SK-N-SH treated with all-trans-retinoic acid at 6 μM for 48 hours (cell line): Measurements from ENCODE around the gene MVB12B.
A peak's percentile ranks its signal among the peaks of the same experiment; 100 is the strongest.

ENCODE experiments used
- ATAC-seq: fragments of 200-7000 bp; cut with Tn5 transposase; 3 replicates; pipeline ENCODE4 v1.9.1; 2020; ENCODE audit warnings: mild to moderate bottlenecking, moderate library complexity
- ARNTL ChIP-seq: fragments of 450-650 bp; formaldehyde crosslinking; IDR thresholded peaks from 2 replicates; pipeline ENCODE4 v1.5.0; 2020; ENCODE audit warnings: low read depth, mild to moderate bottlenecking, moderate library complexity, borderline replicate concordance
- BACH2 ChIP-seq: fragments of 250-450 bp; sonication (Bioruptor Pico); IDR thresholded peaks from 2 replicates; pipeline ENCODE4 v1.9.0; 2021; ENCODE audit warnings: mild to moderate bottlenecking, borderline replicate concordance
- CREB5 ChIP-seq: fragments of 250-450 bp; sonication (Bioruptor Pico); IDR thresholded peaks from 2 replicates; pipeline ENCODE4 v1.5.1; 2020; ENCODE audit warnings: low read depth, mild to moderate bottlenecking, moderate library complexity
- CSDC2 ChIP-seq: fragments of 250-450 bp; sonication (Bioruptor Pico); IDR thresholded peaks from 2 replicates; pipeline ENCODE4 v1.5.0; 2020; ENCODE audit warnings: mild to moderate bottlenecking, moderate library complexity
- CSRNP3 ChIP-seq: fragments of 250-450 bp; sonication (Bioruptor Pico); IDR thresholded peaks from 2 replicates; pipeline ENCODE4 v1.5.1; 2021; ENCODE audit warnings: mild to moderate bottlenecking, moderate library complexity
- ESRRG ChIP-seq: fragments of 250-450 bp; sonication (Bioruptor Pico); IDR thresholded peaks from 2 replicates; pipeline ENCODE4 v1.6.1; 2021; ENCODE audit warnings: mild to moderate bottlenecking
- GLIS3 ChIP-seq: fragments of 250-450 bp; sonication (Bioruptor Pico); IDR thresholded peaks from 2 replicates; pipeline ENCODE4 v1.5.0; 2020; ENCODE audit warnings: mild to moderate bottlenecking, moderate library complexity
- ISL1 ChIP-seq: fragments of 250-450 bp; sonication (Bioruptor Pico); IDR thresholded peaks from 2 replicates; pipeline ENCODE4 v2.1.2; 2022; ENCODE audit warnings: mild to moderate bottlenecking, moderate library complexity
- OSR1 ChIP-seq: fragments of 250-450 bp; sonication (Bioruptor Pico); IDR thresholded peaks from 2 replicates; pipeline ENCODE4 v1.8.0; 2022; ENCODE audit warnings: moderate library complexity, mild to moderate bottlenecking, inconsistent platforms
- PATZ1 ChIP-seq: fragments of 250-450 bp; sonication (Bioruptor Pico); IDR thresholded peaks from 2 replicates; pipeline ENCODE4 v1.8.0; 2020; ENCODE audit warnings: mild to moderate bottlenecking, moderate library complexity, borderline replicate concordance
- POU6F1 ChIP-seq: fragments of 250-450 bp; sonication (Bioruptor Pico); IDR thresholded peaks from 2 replicates; pipeline ENCODE4 v1.8.0; 2021; ENCODE audit warnings: low read depth, mild to moderate bottlenecking, moderate library complexity, borderline replicate concordance
- PPARA ChIP-seq: fragments of 250-450 bp; sonication (Bioruptor Pico); IDR thresholded peaks from 2 replicates; pipeline ENCODE4 v1.5.0; 2020; ENCODE audit warnings: mild to moderate bottlenecking, borderline replicate concordance
- RARB ChIP-seq: fragments of 250-450 bp; sonication (Bioruptor Pico); IDR thresholded peaks from 2 replicates; pipeline ENCODE4 v1.8.0; 2021; ENCODE audit warnings: mild to moderate bottlenecking, moderate library complexity
- SNAI2 ChIP-seq: fragments of 250-450 bp; sonication (Bioruptor Pico); IDR thresholded peaks from 2 replicates; pipeline ENCODE4 v1.5.0; 2020; ENCODE audit warnings: mild to moderate bottlenecking, moderate library complexity
- TCF4 ChIP-seq: fragments of 250-450 bp; sonication (Bioruptor Pico); IDR thresholded peaks from 2 replicates; pipeline ENCODE4 v1.8.0; 2021; ENCODE audit warnings: mild to moderate bottlenecking, moderate library complexity, borderline replicate concordance
- TOX ChIP-seq: fragments of 250-450 bp; sonication (Bioruptor Pico); IDR thresholded peaks from 2 replicates; pipeline ENCODE4 v1.8.0; 2021; ENCODE audit warnings: mild to moderate bottlenecking, moderate library complexity, borderline replicate concordance
- TSHZ2 ChIP-seq: fragments of 250-450 bp; sonication (Bioruptor Pico); IDR thresholded peaks from 2 replicates; pipeline ENCODE4 v1.5.0; 2020; ENCODE audit warnings: mild to moderate bottlenecking, moderate library complexity
- ZC3H10 ChIP-seq: fragments of 250-450 bp; sonication (Bioruptor Pico); IDR thresholded peaks from 2 replicates; pipeline ENCODE4 v1.5.1; 2021; ENCODE audit warnings: mild to moderate bottlenecking, moderate library complexity
- ZFP3 ChIP-seq: fragments of 250-450 bp; sonication (Bioruptor Pico); IDR thresholded peaks from 2 replicates; pipeline ENCODE4 v1.5.0; 2020; ENCODE audit warnings: mild to moderate bottlenecking, moderate library complexity
- ZFP30 ChIP-seq: fragments of 450-650 bp; formaldehyde crosslinking; IDR thresholded peaks from 2 replicates; pipeline ENCODE4 v1.5.0; 2022; ENCODE audit warnings: mild to moderate bottlenecking, moderate library complexity
- ZNF565 ChIP-seq: fragments of 450-650 bp; formaldehyde crosslinking; conservative IDR thresholded peaks from 2 replicates; pipeline ENCODE4 v1.5.0; 2020; ENCODE audit warnings: low read depth, mild to moderate bottlenecking, moderate library complexity
- ZNF70 ChIP-seq: fragments of 450-650 bp; formaldehyde crosslinking; IDR thresholded peaks from 2 replicates; pipeline ENCODE4 v1.5.0; 2020; ENCODE audit warnings: mild to moderate bottlenecking, moderate library complexity
- ZNF8 ChIP-seq: fragments of 450-650 bp; formaldehyde crosslinking; IDR thresholded peaks from 2 replicates; pipeline ENCODE4 v1.5.0; 2020; ENCODE audit warnings: mild to moderate bottlenecking, moderate library complexity

The MVB12B gene

GRCh38 chr9:126372716-126373115 is 46.1 kb downstream of the MVB12B start (continued):
- TF ChIP-seq PATZ1 (CRISPR knock-in tag) = no peak
- TF ChIP-seq ZNF8 (CRISPR knock-in tag) = no peak
- no peak for TF ChIP-seq CSDC2 (CRISPR knock-in tag)
- no peak for TF ChIP-seq GLIS3 (CRISPR knock-in tag)
- TF ChIP-seq ISL1 = no peak
- no peak for TF ChIP-seq RARB
- no peak for TF ChIP-seq ARNTL (CRISPR knock-in tag)
- TF ChIP-seq ZC3H10 (CRISPR knock-in tag) = no peak
- TF ChIP-seq OSR1 (CRISPR knock-in tag) = no peak
- TF ChIP-seq ZNF565 (CRISPR knock-in tag) = no peak
- TF ChIP-seq, all 23 proteins: peak for 0

GRCh38 chr9:126373241-126373640 is 46.6 kb downstream of the MVB12B start:
- TF ChIP-seq CSRNP3 (CRISPR knock-in tag) (no peak), ZNF8 (CRISPR knock-in tag) (no peak), POU6F1 (CRISPR knock-in tag) (no peak), BACH2 (CRISPR knock-in tag) (no peak), CSDC2 (CRISPR knock-in tag) (no peak), PPARA (no peak), ARNTL (CRISPR knock-in tag) (no peak), ZC3H10 (CRISPR knock-in tag) (no peak), ZFP3 (no peak), TOX (CRISPR knock-in tag) (no peak), ZNF70 (no peak), ISL1 (no peak), ESRRG (CRISPR knock-in tag) (no peak), TCF4 (CRISPR knock-in tag) (no peak), GLIS3 (CRISPR knock-in tag) (no peak), SNAI2 (CRISPR knock-in tag) (no peak), TSHZ2 (CRISPR knock-in tag) (no peak), OSR1 (CRISPR knock-in tag) (no peak), ZNF565 (CRISPR knock-in tag) (no peak)
- TF ChIP-seq, all 23 proteins: peak for 0
- ATAC-seq = peak; percentile 75

- TF ChIP-seq ESRRG (CRISPR knock-in tag) (no peak), ZC3H10 (CRISPR knock-in tag) (no peak), CREB5 (CRISPR knock-in tag) (no peak), TOX (CRISPR knock-in tag) (no peak), ZNF8 (CRISPR knock-in tag) (no peak), ZFP30 (CRISPR knock-in tag) (no peak), PATZ1 (CRISPR knock-in tag) (no peak), TSHZ2 (CRISPR knock-in tag) (no peak)
Observed at GRCh38 chr9:126374366-126374781, 47.7 kb downstream of the MVB12B start.

More at GRCh38 chr9:126374366-126374781, 47.7 kb downstream of the MVB12B start:
- no peak for ATAC-seq
